Measurements from ENCODE around the gene HMGCLL1.

Gene HMGCLL1

GRCh38 chr6:55604021-55604420, 25.0 kb upstream of the HMGCLL1 start:
- ATAC-seq, result no peak
- TF ChIP-seq, protein P1, sequence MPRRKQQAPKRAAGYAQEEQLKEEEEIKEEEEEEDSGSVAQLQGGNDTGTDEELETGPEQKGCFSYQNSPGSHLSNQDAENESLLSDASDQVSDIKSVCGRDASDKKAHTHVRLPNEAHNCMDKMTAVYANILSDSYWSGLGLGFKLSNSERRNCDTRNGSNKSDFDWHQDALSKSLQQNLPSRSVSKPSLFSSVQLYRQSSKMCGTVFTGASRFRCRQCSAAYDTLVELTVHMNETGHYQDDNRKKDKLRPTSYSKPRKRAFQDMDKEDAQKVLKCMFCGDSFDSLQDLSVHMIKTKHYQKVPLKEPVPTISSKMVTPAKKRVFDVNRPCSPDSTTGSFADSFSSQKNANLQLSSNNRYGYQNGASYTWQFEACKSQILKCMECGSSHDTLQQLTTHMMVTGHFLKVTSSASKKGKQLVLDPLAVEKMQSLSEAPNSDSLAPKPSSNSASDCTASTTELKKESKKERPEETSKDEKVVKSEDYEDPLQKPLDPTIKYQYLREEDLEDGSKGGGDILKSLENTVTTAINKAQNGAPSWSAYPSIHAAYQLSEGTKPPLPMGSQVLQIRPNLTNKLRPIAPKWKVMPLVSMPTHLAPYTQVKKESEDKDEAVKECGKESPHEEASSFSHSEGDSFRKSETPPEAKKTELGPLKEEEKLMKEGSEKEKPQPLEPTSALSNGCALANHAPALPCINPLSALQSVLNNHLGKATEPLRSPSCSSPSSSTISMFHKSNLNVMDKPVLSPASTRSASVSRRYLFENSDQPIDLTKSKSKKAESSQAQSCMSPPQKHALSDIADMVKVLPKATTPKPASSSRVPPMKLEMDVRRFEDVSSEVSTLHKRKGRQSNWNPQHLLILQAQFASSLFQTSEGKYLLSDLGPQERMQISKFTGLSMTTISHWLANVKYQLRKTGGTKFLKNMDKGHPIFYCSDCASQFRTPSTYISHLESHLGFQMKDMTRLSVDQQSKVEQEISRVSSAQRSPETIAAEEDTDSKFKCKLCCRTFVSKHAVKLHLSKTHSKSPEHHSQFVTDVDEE (CRISPR knock-in tag; IDR thresholded peaks at IDR 0.05), result no peak
- TF ChIP-seq ZNF565 (CRISPR knock-in tag; conservative IDR thresholded peaks at IDR 0.05; ENCODE audit: low read depth) (no peak), BACH2 (CRISPR knock-in tag; IDR thresholded peaks at IDR 0.05; ENCODE audit: borderline replicate concordance) (no peak), SNAI2 (CRISPR knock-in tag; IDR thresholded peaks at IDR 0.05) (no peak), POU6F1 (CRISPR knock-in tag; IDR thresholded peaks at IDR 0.05; ENCODE audit: borderline replicate concordance, low read depth) (no peak), TCF4 (CRISPR knock-in tag; IDR thresholded peaks at IDR 0.05; ENCODE audit: borderline replicate concordance) (no peak), ZFP3 (CRISPR knock-in tag; IDR thresholded peaks at IDR 0.05) (no peak), ZNF70 (CRISPR knock-in tag; IDR thresholded peaks at IDR 0.05) (no peak), OSR1 (CRISPR knock-in tag; IDR thresholded peaks at IDR 0.05) (no peak), ISL1 (CRISPR knock-in tag; IDR thresholded peaks at IDR 0.05) (no peak), TOX (CRISPR knock-in tag; IDR thresholded peaks at IDR 0.05; ENCODE audit: borderline replicate concordance) (no peak), ESRRG (CRISPR knock-in tag; IDR thresholded peaks at IDR 0.05) (no peak), CSDC2 (CRISPR knock-in tag; IDR thresholded peaks at IDR 0.05) (no peak), ZNF8 (CRISPR knock-in tag; IDR thresholded peaks at IDR 0.05) (no peak), ZC3H10 (CRISPR knock-in tag; IDR thresholded peaks at IDR 0.05) (no peak)
- TF ChIP-seq, protein P2, sequence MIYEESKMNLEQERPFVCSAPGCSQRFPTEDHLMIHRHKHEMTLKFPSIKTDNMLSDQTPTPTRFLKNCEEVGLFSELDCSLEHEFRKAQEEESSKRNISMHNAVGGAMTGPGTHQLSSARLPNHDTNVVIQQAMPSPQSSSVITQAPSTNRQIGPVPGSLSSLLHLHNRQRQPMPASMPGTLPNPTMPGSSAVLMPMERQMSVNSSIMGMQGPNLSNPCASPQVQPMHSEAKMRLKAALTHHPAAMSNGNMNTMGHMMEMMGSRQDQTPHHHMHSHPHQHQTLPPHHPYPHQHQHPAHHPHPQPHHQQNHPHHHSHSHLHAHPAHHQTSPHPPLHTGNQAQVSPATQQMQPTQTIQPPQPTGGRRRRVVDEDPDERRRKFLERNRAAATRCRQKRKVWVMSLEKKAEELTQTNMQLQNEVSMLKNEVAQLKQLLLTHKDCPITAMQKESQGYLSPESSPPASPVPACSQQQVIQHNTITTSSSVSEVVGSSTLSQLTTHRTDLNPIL (CRISPR knock-in tag; IDR thresholded peaks at IDR 0.05; ENCODE audit: low read depth), result no peak
- TF ChIP-seq, protein P3, sequence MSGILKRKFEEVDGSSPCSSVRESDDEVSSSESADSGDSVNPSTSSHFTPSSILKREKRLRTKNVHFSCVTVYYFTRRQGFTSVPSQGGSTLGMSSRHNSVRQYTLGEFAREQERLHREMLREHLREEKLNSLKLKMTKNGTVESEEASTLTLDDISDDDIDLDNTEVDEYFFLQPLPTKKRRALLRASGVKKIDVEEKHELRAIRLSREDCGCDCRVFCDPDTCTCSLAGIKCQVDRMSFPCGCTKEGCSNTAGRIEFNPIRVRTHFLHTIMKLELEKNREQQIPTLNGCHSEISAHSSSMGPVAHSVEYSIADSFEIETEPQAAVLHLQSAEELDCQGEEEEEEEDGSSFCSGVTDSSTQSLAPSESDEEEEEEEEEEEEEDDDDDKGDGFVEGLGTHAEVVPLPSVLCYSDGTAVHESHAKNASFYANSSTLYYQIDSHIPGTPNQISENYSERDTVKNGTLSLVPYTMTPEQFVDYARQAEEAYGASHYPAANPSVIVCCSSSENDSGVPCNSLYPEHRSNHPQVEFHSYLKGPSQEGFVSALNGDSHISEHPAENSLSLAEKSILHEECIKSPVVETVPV (CRISPR knock-in tag; IDR thresholded peaks at IDR 0.05), result no peak
- TF ChIP-seq, protein P4, sequence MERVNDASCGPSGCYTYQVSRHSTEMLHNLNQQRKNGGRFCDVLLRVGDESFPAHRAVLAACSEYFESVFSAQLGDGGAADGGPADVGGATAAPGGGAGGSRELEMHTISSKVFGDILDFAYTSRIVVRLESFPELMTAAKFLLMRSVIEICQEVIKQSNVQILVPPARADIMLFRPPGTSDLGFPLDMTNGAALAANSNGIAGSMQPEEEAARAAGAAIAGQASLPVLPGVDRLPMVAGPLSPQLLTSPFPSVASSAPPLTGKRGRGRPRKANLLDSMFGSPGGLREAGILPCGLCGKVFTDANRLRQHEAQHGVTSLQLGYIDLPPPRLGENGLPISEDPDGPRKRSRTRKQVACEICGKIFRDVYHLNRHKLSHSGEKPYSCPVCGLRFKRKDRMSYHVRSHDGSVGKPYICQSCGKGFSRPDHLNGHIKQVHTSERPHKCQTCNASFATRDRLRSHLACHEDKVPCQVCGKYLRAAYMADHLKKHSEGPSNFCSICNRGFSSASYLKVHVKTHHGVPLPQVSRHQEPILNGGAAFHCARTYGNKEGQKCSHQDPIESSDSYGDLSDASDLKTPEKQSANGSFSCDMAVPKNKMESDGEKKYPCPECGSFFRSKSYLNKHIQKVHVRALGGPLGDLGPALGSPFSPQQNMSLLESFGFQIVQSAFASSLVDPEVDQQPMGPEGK (CRISPR knock-in tag; IDR thresholded peaks at IDR 0.05; ENCODE audit: borderline replicate concordance), result no peak

DNA sequence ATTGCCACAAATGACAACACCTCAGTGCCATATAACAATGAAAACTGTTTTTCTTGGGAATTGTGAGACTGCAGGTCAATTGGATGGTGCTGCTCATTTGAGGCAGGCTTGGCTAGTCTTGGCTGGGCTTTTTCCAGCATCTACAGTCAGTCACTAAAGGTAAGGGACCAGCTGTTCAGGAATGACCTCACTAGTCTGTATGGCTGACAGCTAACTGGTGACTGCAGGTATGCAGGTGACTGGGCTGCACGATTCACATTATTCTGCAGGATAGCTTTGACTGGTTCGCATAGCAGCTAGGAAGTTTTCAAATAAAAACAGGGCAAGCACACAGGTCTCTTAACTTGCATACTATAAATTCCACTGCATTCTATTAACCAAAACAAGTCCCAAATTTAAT, 22.1 kb upstream of the HMGCLL1 start:
- no peak for TF ChIP-seq ARNTL (CRISPR knock-in tag; IDR thresholded peaks at IDR 0.05; ENCODE audit: borderline replicate concordance, low read depth)
- TF ChIP-seq, protein P4 (CRISPR knock-in tag; IDR thresholded peaks at IDR 0.05; ENCODE audit: borderline replicate concordance), result no peak
- TF ChIP-seq, protein P2 (CRISPR knock-in tag; IDR thresholded peaks at IDR 0.05; ENCODE audit: low read depth), result no peak
- ATAC-seq, result no peak

Data from SK-N-SH treated with all-trans-retinoic acid at 6 μM for 48 hours (cell line).